HG02798 (cell line): ENCODE data around the gene ACAD8.
"Not testable (repeated sequence)": the region's sequence is repeated elsewhere in the genome, so short reads cannot be mapped to it uniquely, and the experiment has no call there.

Experiments
- ATAC-seq: cut with Tn5 transposase; IDR thresholded peaks from one replicate; pipeline ENCODE4 v1.9.1; 2021; ENCODE audit warnings: mild to moderate bottlenecking; ENCODE audit not compliant: unreplicated experiment, poor library complexity

The ACAD8 gene

GRCh38 chr11:134264966-134265764 is 11.8 kb downstream of the ACAD8 start:
- no peak for ATAC-seq

GRCh38 chr11:134266440-134266839 is 13.1 kb downstream of the ACAD8 start:
- ATAC-seq = no peak

DNA sequence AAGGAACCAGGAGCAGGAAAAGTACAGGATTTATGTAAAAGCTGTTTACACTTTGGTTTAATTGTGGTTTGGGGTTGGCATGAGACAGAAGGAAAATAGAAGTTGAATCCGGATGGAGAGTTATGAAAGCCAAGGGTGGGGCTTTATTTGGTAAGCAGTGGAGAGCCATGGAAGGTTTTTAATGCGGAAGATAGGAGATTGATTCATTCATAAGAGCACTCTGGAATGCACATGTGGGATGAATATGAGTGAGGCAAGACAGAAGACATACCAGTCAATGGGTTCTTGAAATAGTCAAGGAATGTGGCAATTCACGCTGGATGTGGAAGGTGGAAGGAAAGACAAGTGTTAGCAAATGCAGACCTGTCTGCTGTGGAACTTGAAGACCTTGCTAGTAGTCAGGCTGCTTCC is 13.5 kb downstream of the ACAD8 start:
- no peak for ATAC-seq

DNA sequence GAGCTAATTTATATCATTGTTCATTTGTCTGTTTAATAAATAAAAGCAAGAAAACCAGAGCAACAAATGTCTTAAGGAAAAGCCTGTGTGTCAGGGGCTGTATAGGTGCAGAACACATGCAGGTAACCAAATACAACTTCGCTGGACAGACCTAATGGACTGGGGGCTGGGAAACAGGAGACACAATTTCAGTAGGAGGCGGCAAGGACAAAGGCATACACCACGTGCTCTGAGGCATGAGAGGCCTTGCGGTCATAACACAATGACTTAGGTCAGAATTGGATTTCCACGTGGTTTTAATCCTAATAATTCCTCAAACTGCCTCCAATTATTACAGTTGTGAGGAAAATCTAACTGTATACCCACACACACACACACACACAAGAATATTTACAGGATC is 14.1 kb downstream of the ACAD8 start:
- ATAC-seq = no peak

- ATAC-seq = no peak
Measured at GRCh38 chr11:134267966-134268365, 14.6 kb downstream of the ACAD8 start.

DNA sequence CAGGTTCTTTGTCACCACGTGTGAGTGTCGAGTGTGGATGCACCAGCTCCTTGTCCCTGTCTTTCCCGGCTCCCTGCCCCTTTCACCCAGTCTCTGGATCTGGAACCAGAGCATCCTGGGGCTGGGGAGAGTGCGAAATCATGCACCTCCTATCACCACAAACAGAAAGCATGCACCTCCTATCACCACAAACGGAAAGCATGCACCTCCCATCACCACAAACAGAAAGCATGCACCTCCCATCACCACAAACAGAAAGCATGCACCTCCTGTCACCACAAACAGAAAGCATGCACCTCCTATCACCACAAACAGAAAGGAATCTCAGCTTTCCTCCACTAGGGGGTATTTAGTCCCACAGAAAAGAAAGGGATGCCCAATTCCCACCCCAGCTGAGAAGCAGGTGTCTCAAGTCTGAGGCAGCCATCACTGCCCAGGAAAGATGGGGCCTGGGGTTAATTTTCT is 16.9 kb downstream of the ACAD8 start:
- no peak for ATAC-seq

DNA sequence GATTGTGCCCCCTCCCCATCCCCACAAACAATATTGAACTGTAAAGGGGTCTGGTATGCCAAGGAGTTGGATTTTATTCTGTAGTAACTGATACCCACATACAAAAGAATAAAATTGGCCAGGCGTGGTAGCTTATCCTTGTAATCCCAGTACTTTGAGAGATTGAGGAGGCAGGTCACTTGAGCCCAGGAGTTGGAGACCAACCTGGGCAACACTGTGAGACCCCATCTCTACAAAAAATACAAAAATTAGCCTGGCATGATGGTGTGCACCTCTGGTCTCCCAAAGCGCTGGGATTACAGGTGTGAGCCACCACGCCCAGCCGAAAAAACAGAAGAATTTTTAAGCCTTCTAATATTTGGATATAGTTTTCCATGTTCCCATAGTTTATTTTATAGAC is 18.6 kb downstream of the ACAD8 start:
- no peak for ATAC-seq

GRCh38 chr11:134272381-134273316 is 19.3 kb downstream of the ACAD8 start:
- ATAC-seq = no peak

GRCh38 chr11:134273317-134273712 is 19.9 kb downstream of the ACAD8 start:
- no peak for ATAC-seq

DNA sequence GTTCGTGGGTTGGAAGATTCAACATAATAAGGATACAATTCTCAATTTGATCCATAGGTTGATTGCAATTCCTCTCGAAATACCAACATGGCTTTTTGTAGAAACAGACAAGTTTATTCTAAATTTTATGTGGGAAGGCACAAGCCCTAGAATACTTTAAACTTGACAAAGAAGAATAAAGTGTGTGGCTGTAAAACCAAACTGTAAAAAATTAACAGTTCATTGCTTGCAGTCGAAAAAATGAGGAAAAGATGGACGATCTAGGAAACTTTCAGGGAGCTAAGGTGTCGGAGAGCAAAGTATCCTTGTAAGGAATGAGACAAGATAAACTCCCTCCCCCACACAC is 21.8 kb downstream of the ACAD8 start:
- no peak for ATAC-seq

- peak; percentile 74 for ATAC-seq
Measured at GRCh38 chr11:134275534-134276395, 22.4 kb downstream of the ACAD8 start, which contains the start of gene GLB1L3. Gene GLB1L3 (plus strand): TSS chr11:134276379. CDS start chr11:134276741, 362 bp downstream.

DNA sequence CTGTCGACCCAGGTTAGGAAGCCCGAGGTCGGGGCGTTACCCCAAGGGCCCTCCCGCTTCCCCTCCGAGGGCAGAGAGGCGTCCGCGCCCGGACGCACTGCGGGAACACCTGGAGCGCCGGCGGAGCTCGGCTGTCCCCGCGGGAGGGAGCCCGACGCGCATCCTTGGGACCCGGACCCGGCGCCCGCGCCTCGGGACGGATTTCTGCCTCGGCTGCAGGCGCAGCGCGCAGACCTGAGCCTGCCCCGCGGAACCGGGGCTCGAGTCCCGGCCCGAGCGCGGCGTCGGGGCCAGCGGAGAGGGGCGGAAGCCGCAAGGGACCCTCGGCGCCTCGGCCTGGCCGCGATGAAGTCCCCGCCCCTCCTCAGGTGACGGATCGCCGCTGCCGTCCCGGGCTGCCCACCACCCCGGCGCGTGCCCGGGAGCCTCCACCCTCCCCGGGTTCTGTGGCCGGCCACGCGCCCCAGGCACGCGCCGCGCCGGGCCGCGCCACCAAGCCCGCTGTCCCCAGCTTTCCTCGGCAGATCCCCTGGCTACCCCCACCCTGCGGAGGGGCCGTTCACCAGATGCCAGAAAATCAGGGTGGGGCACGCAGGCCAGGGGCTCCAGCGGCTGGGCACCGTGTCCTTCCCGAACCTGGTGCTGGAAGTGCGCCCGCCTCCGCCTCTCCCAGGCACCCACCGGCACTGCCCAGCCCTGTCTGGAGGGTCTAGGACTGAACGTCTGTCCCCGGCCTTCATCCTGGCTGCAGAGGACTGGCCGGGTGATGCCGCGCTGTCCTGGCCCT is 23.2 kb downstream of the ACAD8 start:
- ATAC-seq = peak; percentile 25

GRCh38 chr11:134277183-134278001 is 24.0 kb downstream of the ACAD8 start:
- ATAC-seq = no peak

DNA sequence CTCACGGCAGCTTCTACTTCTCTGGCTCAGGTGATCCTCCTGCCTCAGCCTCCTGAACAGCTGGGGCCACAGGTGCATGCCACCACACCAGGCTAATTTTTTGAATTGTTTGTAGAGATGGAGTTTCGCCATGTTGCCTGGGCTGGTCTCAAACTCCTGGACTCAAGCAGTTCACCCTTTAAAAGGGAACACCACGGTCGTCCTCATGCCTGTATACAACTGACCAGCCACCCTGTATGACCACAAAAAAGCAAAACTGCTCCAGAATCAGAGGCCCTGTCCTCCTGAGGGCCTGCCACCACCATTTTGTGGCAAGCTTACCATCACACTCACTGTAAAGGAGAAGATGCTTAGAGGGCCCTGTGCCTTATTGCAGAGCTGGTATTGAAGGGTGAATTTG is 25.0 kb downstream of the ACAD8 start:
- ATAC-seq = no peak

DNA sequence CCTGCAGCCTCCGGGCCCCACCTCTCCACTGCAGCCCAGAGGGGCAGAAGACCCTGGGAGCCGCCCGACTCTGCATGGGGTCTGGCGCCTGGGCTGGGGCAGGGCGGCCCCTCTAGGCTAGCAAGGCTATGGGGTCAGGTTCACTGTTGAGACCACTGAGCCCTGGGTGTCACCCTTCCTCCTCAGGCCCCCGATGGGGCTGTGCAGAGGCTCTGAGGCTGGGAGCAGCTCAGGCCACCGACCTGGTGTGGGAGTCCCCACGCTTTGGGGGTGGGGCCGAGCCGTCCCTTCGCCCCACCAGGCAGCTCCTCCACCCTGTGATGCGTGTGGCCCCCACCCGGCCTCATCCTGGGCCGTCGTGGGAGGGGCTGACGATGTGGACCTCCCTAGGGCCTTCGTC is 28.3 kb downstream of the ACAD8 start:
- not testable (repeated sequence) for ATAC-seq

DNA sequence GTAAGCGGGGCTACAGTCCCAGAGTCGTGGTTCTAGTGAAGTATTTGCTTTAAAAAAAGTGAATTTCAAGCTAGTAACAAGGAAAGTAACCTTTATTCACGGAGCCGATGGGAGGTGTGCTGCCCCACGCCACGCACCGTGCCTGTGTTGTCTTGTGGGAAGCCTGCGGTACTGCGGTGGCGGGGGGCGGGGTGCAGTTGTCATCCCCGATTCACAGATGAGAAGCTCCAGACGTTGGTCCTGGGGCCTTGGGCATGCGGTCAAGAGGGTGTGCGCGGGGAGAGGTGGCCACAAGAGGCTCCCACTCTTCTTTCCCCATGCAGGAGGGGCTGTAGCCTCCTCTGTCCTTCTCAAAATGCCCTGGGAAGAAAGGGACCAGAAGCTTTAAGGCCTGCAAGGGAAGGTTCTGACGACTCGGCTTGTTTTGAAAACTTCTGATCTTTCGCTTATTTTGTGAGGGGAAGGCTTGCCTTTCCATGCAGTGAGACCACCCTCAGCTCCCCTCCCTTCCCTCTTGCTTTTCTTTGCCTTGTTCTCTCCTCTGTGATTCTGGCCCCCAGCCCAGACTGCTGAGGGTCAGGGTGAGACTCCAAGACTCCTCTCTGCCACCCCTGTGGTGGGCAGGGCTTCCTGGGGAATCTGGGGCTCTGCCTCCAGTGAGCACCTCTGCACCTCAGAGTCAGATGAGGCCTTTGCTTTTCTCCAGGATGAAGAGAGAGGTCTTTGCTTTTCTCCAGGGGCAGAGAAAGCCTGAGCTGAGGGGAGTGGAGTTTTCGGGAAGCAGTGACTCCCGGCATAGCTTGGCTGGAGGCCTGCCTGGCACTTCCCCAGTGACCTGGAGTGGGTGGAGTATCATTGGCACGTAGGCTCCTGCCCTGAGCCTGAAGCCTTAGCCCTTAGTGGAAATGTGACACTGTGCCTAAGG is 29.0 kb downstream of the ACAD8 start:
- no peak for ATAC-seq

DNA sequence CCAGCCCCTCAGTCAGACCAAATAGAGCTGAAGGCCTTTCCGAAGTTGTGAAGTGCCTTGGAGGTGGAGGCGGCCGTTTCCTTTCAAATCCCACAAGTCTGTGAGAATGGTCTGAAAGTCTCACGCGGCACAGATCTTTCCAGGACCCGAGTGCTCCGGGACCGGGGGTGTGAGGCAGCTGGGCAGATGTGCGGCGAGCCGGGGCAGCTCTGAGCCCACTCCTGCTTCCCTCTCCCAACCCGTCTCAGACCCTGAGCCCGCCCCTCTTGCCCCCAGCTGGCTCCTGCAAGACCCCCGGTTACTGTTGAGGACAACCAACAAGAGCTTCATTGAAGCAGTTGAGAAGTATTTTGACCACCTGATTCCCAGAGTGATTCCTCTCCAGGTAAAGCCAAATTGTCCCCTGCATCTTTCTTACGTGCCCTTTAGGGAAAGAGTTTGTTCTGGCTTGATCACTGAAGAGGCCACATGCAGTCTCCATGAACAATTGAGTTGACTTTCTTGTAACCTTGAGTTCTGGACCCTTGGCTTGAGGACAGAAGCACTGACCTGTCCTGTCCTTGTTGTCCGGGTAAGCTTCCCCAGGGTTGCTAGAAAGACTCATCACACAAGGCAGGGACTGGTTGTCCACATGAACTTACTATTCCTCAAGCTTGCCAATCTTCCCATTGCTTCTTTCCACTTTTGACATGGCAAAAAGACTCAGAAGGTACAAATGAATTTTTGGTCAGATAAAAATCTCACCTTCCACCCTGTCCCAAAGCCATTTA is 30.3 kb downstream of the ACAD8 start:
- no peak for ATAC-seq
